Panc1 (cell line): ENCODE measurements around the gene INSC. TPM values are rescaled to one million over a fixed set of nuclear protein-coding genes. Genes with fewer than 3 reads are reported as not detected.

Source experiments
- ATAC-seq: fragments of 200-7000 bp; cut with Tn5 transposase; 2 replicates; pipeline ENCODE4 v1.9.1; 2020; ENCODE audit warnings: mild to moderate bottlenecking, moderate library complexity
- BruUV-seq: library from RNA; stranded (reverse); fragments of 400-500 nt; replicated peaks from 2 replicates; lab custom pipeline; 2021; lab: Mats Ljungman, UMichigan
- CTCF ChIA-PET: fragments of 300-600 bp; sonication (Branson Sonifier 250); formaldehyde crosslinking; loops from one replicate; lab custom pipeline; 2022; ENCODE audit warnings: antibody characterized with exemption; lab: Charles Lee
- POLR2A ChIA-PET: fragments of 300-600 bp; sonication (Branson Sonifier 250); formaldehyde crosslinking; loops from one replicate; lab custom pipeline; 2022; ENCODE audit warnings: antibody characterized with exemption; lab: Charles Lee
- DNase-seq: peaks from one replicate; pipeline ENCODE4 v3.0.0-alpha.2; 2010; ENCODE audit warnings: low read depth, low spot score
- H3K27ac ChIP-seq: 2 replicates; pipeline ENCODE4 v1.5.1; 2011; ENCODE audit warnings: mild to moderate bottlenecking, low read length, inconsistent platforms
- H3K27me3 ChIP-seq: fragments of 200-500 bp; sonication (Bioruptor generic); 2 replicates; pipeline ENCODE4 v1.6.0; 2014; ENCODE audit warnings: low read length, inconsistent platforms; ENCODE audit not compliant: control insufficient read depth, insufficient read depth
- H3K36me3 ChIP-seq: fragments of 200-500 bp; sonication (Bioruptor generic); 2 replicates; pipeline ENCODE4 v1.5.1; 2014; ENCODE audit warnings: inconsistent platforms, mild to moderate bottlenecking, low read length, moderate library complexity; ENCODE audit not compliant: control insufficient read depth, insufficient read depth
- H3K4me1 ChIP-seq: 2 replicates; pipeline ENCODE4 v1.5.1; 2011; ENCODE audit warnings: inconsistent platforms, mild to moderate bottlenecking, low read length, moderate library complexity; ENCODE audit not compliant: control insufficient read depth, insufficient read depth
- H3K4me3 ChIP-seq, 2 experiments: 2 replicates each; pipeline ENCODE4 v1.5.1; 2011 to 2012; ENCODE audit warnings: low read depth in 2 of 2, low read length in 2 of 2, mild to moderate bottlenecking in 2 of 2, inconsistent platforms in 1 of 2, moderate library complexity in 1 of 2
- H3K9me3 ChIP-seq: fragments of 200-500 bp; sonication (Bioruptor generic); 2 replicates; pipeline ENCODE4 v1.5.1; 2014; ENCODE audit warnings: low read depth, mild to moderate bottlenecking, inconsistent platforms, low read length, moderate library complexity; ENCODE audit not compliant: control insufficient read depth, insufficient read depth
- POLR2AphosphoS5 ChIP-seq: IDR thresholded peaks from 2 replicates; pipeline ENCODE4 v1.6.1; 2012; ENCODE audit warnings: mild to moderate bottlenecking, low read depth, low read length, moderate library complexity
- REST ChIP-seq, 2 experiments: IDR thresholded peaks; 2 replicates each; pipeline ENCODE4 v1.6.1; 2011 to 2012; ENCODE audit warnings: low read depth in 2 of 2, control low read depth in 1 of 2, low read length in 1 of 2, mild to moderate bottlenecking in 1 of 2, moderate library complexity in 1 of 2; ENCODE audit not compliant: insufficient read depth in 1 of 2
- SIN3A ChIP-seq: IDR thresholded peaks from 2 replicates; pipeline ENCODE4 v1.6.1; 2012; ENCODE audit warnings: low read depth, mild to moderate bottlenecking, low read length, moderate library complexity, borderline replicate concordance; ENCODE audit not compliant: insufficient read depth
- TCF7L2 ChIP-seq: IDR thresholded peaks from 2 replicates; pipeline ENCODE4 v1.6.1; 2011; ENCODE audit warnings: mild to moderate bottlenecking, low read depth, low read length, inconsistent platforms
- in situ Hi-C: cut with HindIII; loops from 2 replicates; pipeline ENCODE4 v1.10.0; 2016; ENCODE audit warnings: low sequenced_read_pairs, low pct_unique_long_range_greater_than_20kb
- intact Hi-C: fragments of 100-400 bp; cut with micrococcal nuclease; formaldehyde crosslinking; loops from one replicate; pipeline ENCODE4 v1.10.0; 2022; ENCODE audit not compliant: unreplicated experiment
- total RNA-seq: library from RNA; stranded (reverse); gene quantifications from one replicate; pipeline ENCODE4 v1.2.1, GENCODE V29; 2021; ENCODE audit not compliant: unreplicated experiment
- TF ChIP-seq, protein P1 (sequence below): fragments of 450-650 bp; IDR thresholded peaks from 2 replicates; pipeline ENCODE4 v1.5.1; 2017; ENCODE audit warnings: mild to moderate bottlenecking

INSC gene
- total RNA-seq, 1 experiment from 2014 or later = 0.08 TPM

DNA sequence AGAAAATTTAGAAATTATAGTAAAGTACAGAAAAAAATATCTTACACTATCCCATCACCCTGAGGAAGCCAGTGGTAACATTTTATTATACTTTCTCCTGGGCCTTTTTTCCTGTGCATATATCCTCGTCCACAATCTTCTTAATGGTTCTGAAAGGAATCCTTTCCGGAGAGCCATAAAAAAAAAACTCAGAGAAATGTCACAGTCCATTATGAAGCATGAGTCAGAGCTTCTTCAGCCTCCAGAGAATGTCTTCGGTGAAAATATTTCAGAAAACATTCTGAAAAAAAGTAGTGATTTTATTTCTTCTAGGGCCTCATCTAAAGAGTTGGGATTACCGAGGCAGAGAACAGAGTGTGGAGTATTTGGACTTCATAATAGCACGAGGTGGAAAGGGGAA is 163.4 kb downstream of the INSC start:
- ChIA-PET CTCF (interaction anchor here (0.6 kb wide), 1 partner anchor 172 kb away, joined by 3 read pairs; no protein-coding TSS in a partner anchor), POLR2A (no interaction called here)
- Histone ChIP-seq H3K9me3 (no peaks in the 10 kb centered on the region), H3K27ac (no peak overlapping the region), H3K4me1 (no peaks in the 10 kb centered on the region), H3K36me3 (no peaks in the 10 kb centered on the region), H3K4me3 (no peak overlapping the region), H3K27me3 (no peaks in the 10 kb centered on the region; the same call in 1 of the 2 replicates)
- DNase-seq = no peak
- intact Hi-C loops = no loop called here
- BruUV-seq = no TSS peak
- in situ Hi-C loops = no loop called here
- TF ChIP-seq POLR2AphosphoS5 = no peak
- no peak for TF ChIP-seq TCF7L2
- TF ChIP-seq, protein P1, sequence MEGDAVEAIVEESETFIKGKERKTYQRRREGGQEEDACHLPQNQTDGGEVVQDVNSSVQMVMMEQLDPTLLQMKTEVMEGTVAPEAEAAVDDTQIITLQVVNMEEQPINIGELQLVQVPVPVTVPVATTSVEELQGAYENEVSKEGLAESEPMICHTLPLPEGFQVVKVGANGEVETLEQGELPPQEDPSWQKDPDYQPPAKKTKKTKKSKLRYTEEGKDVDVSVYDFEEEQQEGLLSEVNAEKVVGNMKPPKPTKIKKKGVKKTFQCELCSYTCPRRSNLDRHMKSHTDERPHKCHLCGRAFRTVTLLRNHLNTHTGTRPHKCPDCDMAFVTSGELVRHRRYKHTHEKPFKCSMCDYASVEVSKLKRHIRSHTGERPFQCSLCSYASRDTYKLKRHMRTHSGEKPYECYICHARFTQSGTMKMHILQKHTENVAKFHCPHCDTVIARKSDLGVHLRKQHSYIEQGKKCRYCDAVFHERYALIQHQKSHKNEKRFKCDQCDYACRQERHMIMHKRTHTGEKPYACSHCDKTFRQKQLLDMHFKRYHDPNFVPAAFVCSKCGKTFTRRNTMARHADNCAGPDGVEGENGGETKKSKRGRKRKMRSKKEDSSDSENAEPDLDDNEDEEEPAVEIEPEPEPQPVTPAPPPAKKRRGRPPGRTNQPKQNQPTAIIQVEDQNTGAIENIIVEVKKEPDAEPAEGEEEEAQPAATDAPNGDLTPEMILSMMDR = no peak
- no peak for TF ChIP-seq SIN3A
- no peak for ATAC-seq

DNA sequence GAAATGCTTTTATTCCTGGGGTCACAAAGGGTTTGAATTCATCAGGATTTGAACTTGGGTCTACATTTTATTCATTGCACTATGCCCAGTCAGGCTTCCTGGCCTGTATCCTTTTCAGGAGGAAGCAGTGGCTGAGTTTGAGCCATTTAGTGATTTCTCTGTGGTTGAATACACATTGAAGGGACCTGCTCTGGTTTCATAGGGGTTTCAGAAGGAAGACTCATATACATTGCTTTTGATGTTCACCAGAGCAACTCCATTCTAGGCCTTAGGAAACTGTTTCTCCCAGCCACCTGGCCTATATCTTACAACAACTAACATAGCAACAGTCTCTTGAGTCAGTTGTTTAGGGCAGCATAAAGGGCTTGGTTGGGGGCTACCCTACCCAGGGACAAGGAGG is 165.7 kb downstream of the INSC start:
- Histone ChIP-seq H3K27me3 (no peaks in the 10 kb centered on the region; the same call in 1 of the 2 replicates), H3K36me3 (no peaks in the 10 kb centered on the region), H3K9me3 (no peaks in the 10 kb centered on the region), H3K4me3 (no peak overlapping the region), H3K4me1 (no peaks in the 10 kb centered on the region), H3K27ac (no peak overlapping the region)
- intact Hi-C loops (no loop called here), in situ Hi-C loops (no loop called here)
- ChIA-PET POLR2A (no interaction called here), CTCF (no interaction called here)
- ATAC-seq = no peak
- no peak for DNase-seq
- BruUV-seq = no TSS peak
- TF ChIP-seq SIN3A = no peak
- TF ChIP-seq, protein P1 = no peak
- no peak for TF ChIP-seq REST (IDR thresholded peaks at IDR 0.05; ENCODE audit: insufficient read depth in 1 of 2, low read depth in 2 of 2, low read length in 1 of 2)
- TF ChIP-seq POLR2AphosphoS5 = no peak
- TF ChIP-seq TCF7L2 = no peak
